Measurements from ENCODE around the gene MARCKS.

DNA sequence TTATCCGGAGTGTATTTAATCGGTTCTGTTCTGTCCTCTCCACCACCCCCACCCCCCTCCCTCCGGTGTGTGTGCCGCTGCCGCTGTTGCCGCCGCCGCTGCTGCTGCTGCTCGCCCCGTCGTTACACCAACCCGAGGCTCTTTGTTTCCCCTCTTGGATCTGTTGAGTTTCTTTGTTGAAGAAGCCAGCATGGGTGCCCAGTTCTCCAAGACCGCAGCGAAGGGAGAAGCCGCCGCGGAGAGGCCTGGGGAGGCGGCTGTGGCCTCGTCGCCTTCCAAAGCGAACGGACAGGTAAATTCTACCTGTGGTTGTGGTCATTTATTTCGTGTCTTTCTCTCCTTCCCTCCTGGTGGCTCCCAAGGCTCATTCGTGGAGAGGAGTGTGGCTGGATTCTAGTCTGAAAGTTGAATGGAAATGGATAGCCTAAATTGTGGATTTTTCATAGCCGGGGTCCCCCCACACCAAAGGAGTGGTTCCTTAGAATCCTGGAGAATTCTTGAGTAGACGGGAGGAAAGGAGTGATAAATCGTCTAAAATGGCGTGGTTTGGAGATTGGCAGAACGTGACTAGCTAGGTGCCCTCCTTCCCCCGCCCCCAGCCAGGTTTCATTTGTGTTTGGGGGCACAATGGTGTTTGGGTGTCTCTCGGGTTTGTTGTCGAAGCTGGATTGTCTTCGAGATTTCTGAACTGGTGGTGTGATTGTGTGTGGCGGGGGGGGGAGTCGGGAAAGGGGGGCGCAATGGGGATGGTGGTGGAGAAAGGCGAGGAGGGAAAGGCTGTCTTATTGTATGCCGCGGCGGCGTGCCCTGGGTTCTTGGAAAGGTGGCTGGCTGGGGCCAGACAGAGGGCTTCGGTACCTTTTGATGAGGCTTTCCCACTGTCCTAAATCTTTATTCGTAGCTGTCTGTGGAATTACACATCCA, 673 bp downstream of the MARCKS start:
- TF ChIP-seq, protein P1, sequence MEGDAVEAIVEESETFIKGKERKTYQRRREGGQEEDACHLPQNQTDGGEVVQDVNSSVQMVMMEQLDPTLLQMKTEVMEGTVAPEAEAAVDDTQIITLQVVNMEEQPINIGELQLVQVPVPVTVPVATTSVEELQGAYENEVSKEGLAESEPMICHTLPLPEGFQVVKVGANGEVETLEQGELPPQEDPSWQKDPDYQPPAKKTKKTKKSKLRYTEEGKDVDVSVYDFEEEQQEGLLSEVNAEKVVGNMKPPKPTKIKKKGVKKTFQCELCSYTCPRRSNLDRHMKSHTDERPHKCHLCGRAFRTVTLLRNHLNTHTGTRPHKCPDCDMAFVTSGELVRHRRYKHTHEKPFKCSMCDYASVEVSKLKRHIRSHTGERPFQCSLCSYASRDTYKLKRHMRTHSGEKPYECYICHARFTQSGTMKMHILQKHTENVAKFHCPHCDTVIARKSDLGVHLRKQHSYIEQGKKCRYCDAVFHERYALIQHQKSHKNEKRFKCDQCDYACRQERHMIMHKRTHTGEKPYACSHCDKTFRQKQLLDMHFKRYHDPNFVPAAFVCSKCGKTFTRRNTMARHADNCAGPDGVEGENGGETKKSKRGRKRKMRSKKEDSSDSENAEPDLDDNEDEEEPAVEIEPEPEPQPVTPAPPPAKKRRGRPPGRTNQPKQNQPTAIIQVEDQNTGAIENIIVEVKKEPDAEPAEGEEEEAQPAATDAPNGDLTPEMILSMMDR (IDR thresholded peaks at IDR 0.05): no peak
- TF ChIP-seq POLR2A (IDR thresholded peaks at IDR 0.05): no peak
